Mesenchymal stem cell (in vitro differentiated cells and primary cell): Measurements from ENCODE around the gene ARID1A. TPM values are rescaled to one million over a fixed set of nuclear protein-coding genes. Genes with fewer than 3 reads are reported as not detected.

ENCODE experiments used
- DNase-seq: peaks from one replicate; pipeline ENCODE4 v3.0.0-alpha.2; 2013
- H2AFZ ChIP-seq: one replicate; pipeline ENCODE4 v1.6.1; 2013; ENCODE audit warnings: low read depth, mild to moderate bottlenecking, control low read depth, inconsistent platforms, low read length, moderate library complexity
- H2AK5ac ChIP-seq: 2 replicates; pipeline ENCODE4 v1.6.1; 2013; ENCODE audit warnings: low read length, moderate library complexity, mild to moderate bottlenecking, inconsistent platforms; ENCODE audit not compliant: severe bottlenecking
- H2BK120ac ChIP-seq: one replicate; pipeline ENCODE4 v1.6.1; 2013; ENCODE audit warnings: low read depth, mild to moderate bottlenecking, inconsistent platforms, low read length, moderate library complexity
- H2BK12ac ChIP-seq, 2 experiments: one replicate each; pipeline ENCODE4 v1.6.1; 2013; ENCODE audit warnings: inconsistent platforms in 2 of 2, low read length in 2 of 2, mild to moderate bottlenecking in 2 of 2, moderate library complexity in 2 of 2, control low read depth in 1 of 2
- H2BK15ac ChIP-seq: one replicate; pipeline ENCODE4 v1.6.1; 2013; ENCODE audit warnings: mild to moderate bottlenecking, low read depth, inconsistent platforms; ENCODE audit not compliant: poor library complexity, severe bottlenecking
- H2BK5ac ChIP-seq: 2 replicates; pipeline ENCODE4 v1.6.1; 2013; ENCODE audit warnings: low read depth, mild to moderate bottlenecking, low read length, control low read depth, inconsistent platforms; ENCODE audit not compliant: poor library complexity, severe bottlenecking
- H3K14ac ChIP-seq, 2 experiments: one replicate each; pipeline ENCODE4 v1.6.1; 2013; ENCODE audit warnings: inconsistent platforms in 2 of 2, low read length in 2 of 2, control low read depth in 1 of 2, mild to moderate bottlenecking in 1 of 2, moderate library complexity in 1 of 2
- H3K18ac ChIP-seq, 2 experiments: one replicate each; pipeline ENCODE4 v1.6.1; 2013; ENCODE audit warnings: inconsistent platforms in 2 of 2, low read length in 2 of 2, control low read depth in 1 of 2, low read depth in 1 of 2, mild to moderate bottlenecking in 1 of 2
- H3K23ac ChIP-seq, 2 experiments: one replicate each; pipeline ENCODE4 v1.6.1; 2013; ENCODE audit warnings: inconsistent platforms in 2 of 2, low read length in 2 of 2, mild to moderate bottlenecking in 2 of 2, moderate library complexity in 2 of 2, control low read depth in 1 of 2
- H3K27ac ChIP-seq: 2 replicates; pipeline ENCODE4 v1.5.1; 2013; ENCODE audit warnings: mild to moderate bottlenecking, moderate library complexity, low read length, control low read depth, inconsistent platforms; ENCODE audit not compliant: poor library complexity, severe bottlenecking
- H3K27me3 ChIP-seq, 2 experiments: 2 replicates each; pipeline versions ENCODE4 v1.6.1 to v1.7.0; 2013; ENCODE audit warnings: low read length in 2 of 2, mild to moderate bottlenecking in 2 of 2, moderate library complexity in 2 of 2, control low read depth in 1 of 2, inconsistent platforms in 1 of 2; ENCODE audit not compliant: control insufficient read depth in 1 of 2, insufficient read depth in 1 of 2
- H3K36me3 ChIP-seq, 2 experiments: 2 replicates each; pipeline versions ENCODE4 v1.6.1 to v1.7.0; 2013; ENCODE audit warnings: low read length in 2 of 2, control low read depth in 1 of 2, inconsistent platforms in 1 of 2, low read depth in 1 of 2, mild to moderate bottlenecking in 1 of 2; ENCODE audit not compliant: insufficient read depth in 2 of 2, control insufficient read depth in 1 of 2
- H3K4ac ChIP-seq, 2 experiments: one replicate each; pipeline ENCODE4 v1.6.1; 2013; ENCODE audit warnings: inconsistent platforms in 2 of 2, low read length in 2 of 2, mild to moderate bottlenecking in 2 of 2, moderate library complexity in 2 of 2, control low read depth in 1 of 2, low read depth in 1 of 2
- H3K4me1 ChIP-seq: 2 replicates; pipeline ENCODE4 v1.6.1; 2013; ENCODE audit warnings: low read depth, low read length, control low read depth; ENCODE audit not compliant: control insufficient read depth, insufficient read depth
- H3K4me2 ChIP-seq: 2 replicates; pipeline ENCODE4 v1.6.1; 2013; ENCODE audit warnings: low read length, mild to moderate bottlenecking, inconsistent platforms; ENCODE audit not compliant: poor library complexity, severe bottlenecking
- H3K4me3 ChIP-seq, 2 experiments: 2 replicates each; pipeline versions ENCODE4 v1.5.1 to v1.7.0; 2013; ENCODE audit warnings: low read length in 2 of 2, mild to moderate bottlenecking in 2 of 2, control low read depth in 1 of 2, low read depth in 1 of 2; ENCODE audit not compliant: insufficient read depth in 1 of 2
- H3K79me1 ChIP-seq: replicated peaks from 2 replicates; pipeline ENCODE4 v1.6.1; 2013; ENCODE audit warnings: mild to moderate bottlenecking, control low read depth, low read length, inconsistent platforms; ENCODE audit not compliant: poor library complexity, severe bottlenecking
- H3K9ac ChIP-seq: 2 replicates; pipeline ENCODE4 v1.7.0; 2013; ENCODE audit warnings: mild to moderate bottlenecking, low read length, moderate library complexity
- H3K9me3 ChIP-seq: 2 replicates; pipeline ENCODE4 v1.7.0; 2013; ENCODE audit warnings: mild to moderate bottlenecking, low read length; ENCODE audit not compliant: control insufficient read depth
- H4K8ac ChIP-seq: one replicate; pipeline ENCODE4 v1.6.1; 2013; ENCODE audit warnings: inconsistent platforms, mild to moderate bottlenecking, low read length, moderate library complexity
- H4K91ac ChIP-seq: one replicate; pipeline ENCODE4 v1.6.1; 2013; ENCODE audit warnings: mild to moderate bottlenecking, low read length, inconsistent platforms
- WGBS: methylation state at CpG from one replicate; pipeline ENCODE4 v1.1.7; 2013; ENCODE audit warnings: mixed read lengths; 5-methylcytosine and 5-hydroxymethylcytosine counted together
- small RNA-seq: library from polyadenylated mRNA; stranded (forward); fragments of <200 nt; extraction: miRNeasy Mini kit (QIAGEN cat#:217004); gene quantifications from one replicate; pipeline ENCODE3, GENCODE V24; 2013; ENCODE audit warnings: low read depth

ARID1A gene

GRCh38 chr1:26829184-26829911, 133.5 kb downstream of the ARID1A start:
- WGBS = 90% methylated on average over 4 of the region's 6 CpGs
- H3K9ac ChIP-seq = no peak overlapping the region

GRCh38 chr1:26831059-26831458, 135.2 kb downstream of the ARID1A start:
- Histone ChIP-seq H3K4me1 (peaks cover 29% of the 10 kb centered on the region), H3K18ac (no peak overlapping the region), H3K4me2 (no peak overlapping the region), H2BK120ac (no peak overlapping the region), H3K9ac (no peak overlapping the region), H3K4me3 (no peak overlapping the region), H4K8ac (no peak overlapping the region), H3K36me3 (peaks cover 40 to 45% of the 10 kb centered on the region in 2 experiments), H3K4ac (no peak overlapping the region), H3K23ac (peak overlapping the region; percentile 48 to 55), H3K14ac (no peak overlapping the region), H3K79me1 (peaks cover 37% of the 10 kb centered on the region), H2AK5ac (no peak overlapping the region), H2BK15ac (no peak overlapping the region), H3K27me3 (no peaks in the 10 kb centered on the region), H2BK5ac (no peak overlapping the region), H2BK12ac (no peak overlapping the region), H3K27ac (no peak overlapping the region), H2AFZ (no peak overlapping the region), H3K9me3 (no peaks in the 10 kb centered on the region), H4K91ac (no peak overlapping the region)
- 97% methylated on average over 1 of the region's 3 CpGs for WGBS
- no peak for DNase-seq

More at GRCh38 chr1:26829184-26829911, 133.5 kb downstream of the ARID1A start:
- H4K8ac ChIP-seq = no peak overlapping the region
- H3K18ac ChIP-seq = no peak overlapping the region
- H2AK5ac ChIP-seq = no peak overlapping the region
- H3K4ac ChIP-seq = no peak overlapping the region
- no peak overlapping the region for H2BK12ac ChIP-seq
- no peak overlapping the region for H2AFZ ChIP-seq
- peaks cover 27 to 31% of the 10 kb centered on the region in 2 experiments for H3K36me3 ChIP-seq
- H3K4me3 ChIP-seq = peak overlapping the region in 1 of 2 experiments; percentile 48
- H2BK5ac ChIP-seq = no peak overlapping the region
- H3K9me3 ChIP-seq = no peaks in the 10 kb centered on the region
- H3K23ac ChIP-seq = no peak overlapping the region
- no peak overlapping the region for H2BK15ac ChIP-seq
- no peak overlapping the region for H4K91ac ChIP-seq
- H3K27ac ChIP-seq = no peak overlapping the region
- H2BK120ac ChIP-seq = no peak overlapping the region
- no peak overlapping the region for H3K4me2 ChIP-seq
- no peak overlapping the region for H3K14ac ChIP-seq
- no peaks in the 10 kb centered on the region for H3K27me3 ChIP-seq
- H3K4me1 ChIP-seq = peaks cover 33% of the 10 kb centered on the region
- DNase-seq = no peak
- peaks cover 35% of the 10 kb centered on the region for H3K79me1 ChIP-seq

Small RNAs within 50 kb of the gene (small RNA-seq; reads per million reads assigned to genes)
- gene AL627082.1 = not detected
- not detected for gene RN7SL165P
